GM12874 (cell line): Measurements from ENCODE around the gene LTBR.

ENCODE experiments used
- TF ChIP-seq, protein P1 (sequence below): IDR thresholded peaks from 2 replicates; pipeline ENCODE4 v1.5.1; 2011; ENCODE audit warnings: low read depth, mild to moderate bottlenecking, control low read depth, low read length, moderate library complexity; ENCODE audit not compliant: insufficient read depth

LTBR gene

DNA sequence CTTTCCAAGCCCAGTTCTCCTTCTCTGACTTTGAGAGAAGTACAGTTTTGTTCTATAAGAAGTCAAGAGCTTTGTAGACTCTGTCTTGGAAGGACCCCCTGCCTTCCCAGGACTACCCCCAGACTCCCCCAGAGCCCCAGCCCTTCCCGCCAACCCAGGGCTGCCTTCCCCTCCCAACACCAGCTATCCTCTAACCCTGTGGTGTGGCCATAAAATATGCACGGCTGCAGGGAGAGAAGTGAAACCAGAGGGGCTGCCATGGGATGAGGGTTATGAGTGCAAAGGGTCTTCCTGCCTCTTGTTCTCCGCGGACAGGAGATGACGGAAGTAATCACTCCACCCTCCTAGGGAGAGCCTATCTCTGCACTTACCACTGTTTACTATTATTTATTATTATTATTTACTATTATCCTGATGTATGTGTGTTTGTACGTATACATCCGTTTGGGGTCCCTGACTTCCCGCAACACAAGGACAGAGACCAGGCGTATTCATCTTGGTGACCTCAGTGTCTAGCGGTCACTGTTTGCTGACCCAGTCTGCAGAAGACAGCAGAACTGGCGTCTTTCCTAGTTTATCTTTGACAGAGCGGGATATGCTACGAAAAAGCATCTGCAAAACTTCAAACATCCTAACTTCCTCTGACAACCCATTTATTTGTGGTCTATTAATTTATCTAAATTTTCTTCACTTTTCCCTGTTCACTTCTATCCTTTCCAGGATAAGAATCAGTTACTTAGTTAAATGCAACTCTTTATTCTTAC, 5.1 kb upstream of the LTBR start:
- TF ChIP-seq, protein P1, sequence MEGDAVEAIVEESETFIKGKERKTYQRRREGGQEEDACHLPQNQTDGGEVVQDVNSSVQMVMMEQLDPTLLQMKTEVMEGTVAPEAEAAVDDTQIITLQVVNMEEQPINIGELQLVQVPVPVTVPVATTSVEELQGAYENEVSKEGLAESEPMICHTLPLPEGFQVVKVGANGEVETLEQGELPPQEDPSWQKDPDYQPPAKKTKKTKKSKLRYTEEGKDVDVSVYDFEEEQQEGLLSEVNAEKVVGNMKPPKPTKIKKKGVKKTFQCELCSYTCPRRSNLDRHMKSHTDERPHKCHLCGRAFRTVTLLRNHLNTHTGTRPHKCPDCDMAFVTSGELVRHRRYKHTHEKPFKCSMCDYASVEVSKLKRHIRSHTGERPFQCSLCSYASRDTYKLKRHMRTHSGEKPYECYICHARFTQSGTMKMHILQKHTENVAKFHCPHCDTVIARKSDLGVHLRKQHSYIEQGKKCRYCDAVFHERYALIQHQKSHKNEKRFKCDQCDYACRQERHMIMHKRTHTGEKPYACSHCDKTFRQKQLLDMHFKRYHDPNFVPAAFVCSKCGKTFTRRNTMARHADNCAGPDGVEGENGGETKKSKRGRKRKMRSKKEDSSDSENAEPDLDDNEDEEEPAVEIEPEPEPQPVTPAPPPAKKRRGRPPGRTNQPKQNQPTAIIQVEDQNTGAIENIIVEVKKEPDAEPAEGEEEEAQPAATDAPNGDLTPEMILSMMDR = no peak

DNA sequence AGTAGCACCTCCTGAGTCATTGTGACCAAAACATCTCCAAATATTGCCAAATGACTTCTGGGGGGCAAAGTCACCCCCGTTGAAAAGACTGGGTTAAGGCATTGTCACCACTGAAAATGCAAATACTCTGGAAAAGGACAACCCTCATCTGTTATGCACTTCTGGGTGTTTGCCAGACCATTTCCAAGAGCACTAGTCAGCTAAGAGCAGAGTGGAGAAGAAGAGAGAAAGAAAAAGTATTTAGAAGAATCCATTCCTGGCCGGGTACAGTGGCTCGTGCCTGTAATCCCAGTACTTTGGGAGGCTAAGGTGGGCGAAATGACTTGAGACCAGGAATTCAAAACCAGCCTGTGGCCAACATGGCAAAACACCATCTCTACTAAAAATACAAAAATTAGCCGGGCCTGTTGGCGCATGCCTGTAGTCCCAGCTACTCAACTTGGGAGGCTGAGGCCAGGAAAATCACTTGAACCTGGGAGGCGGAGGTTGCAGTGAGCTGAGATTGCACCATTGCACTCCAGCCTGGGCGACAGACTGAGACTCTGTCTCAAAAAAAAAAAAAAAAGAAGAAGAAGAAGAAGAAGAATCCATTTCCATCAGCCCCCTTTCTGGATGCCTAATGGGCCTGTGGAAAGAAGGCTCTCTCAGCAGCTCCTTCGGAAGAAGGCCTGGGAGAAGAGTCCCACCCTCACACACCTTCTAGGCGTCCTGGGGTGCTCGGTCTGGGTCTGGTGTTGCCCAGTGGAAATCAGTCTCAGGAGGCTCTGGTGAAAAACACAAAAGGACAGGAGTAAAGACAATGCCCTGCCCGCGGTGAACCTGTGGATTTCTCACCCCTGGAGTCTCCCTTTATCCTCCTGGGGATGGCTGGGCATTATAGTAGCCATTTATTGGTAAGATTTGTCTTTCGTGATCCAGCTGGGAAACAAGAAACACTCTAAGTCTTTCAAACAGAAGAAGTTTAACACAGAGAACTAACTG, 3.5 kb upstream of the LTBR start:
- TF ChIP-seq, protein P1 = no peak

- TF ChIP-seq, protein P1 = no peak
Observed at GRCh38 chr12:6382371-6382770, 1.6 kb upstream of the LTBR start.

GRCh38 chr12:6382982-6383381, 980 bp upstream of the LTBR start:
- TF ChIP-seq, protein P1 = no peak

- TF ChIP-seq, protein P1 = no peak
Observed at GRCh38 chr12:6384499-6385436, 806 bp downstream of the LTBR start.

- TF ChIP-seq, protein P1 = no peak
Observed at GRCh38 chr12:6386038-6386437, 2.1 kb downstream of the LTBR start.

GRCh38 chr12:6386491-6386890, 2.5 kb downstream of the LTBR start:
- TF ChIP-seq, protein P1 = no peak
